K562 (cell line): ENCODE results near the gene TLDC2. TPM values are rescaled to one million over a fixed set of nuclear protein-coding genes. Genes with fewer than 3 reads are reported as not detected.

ENCODE experiments used
- ATAC-seq: fragments of 200-7000 bp; cut with Tn5 transposase; 3 replicates; pipeline ENCODE4 v1.9.1; 2020; ENCODE audit warnings: moderate library complexity
- Bru-seq: library from RNA; stranded (reverse); fragments of 400-500 nt; gene quantifications from one replicate; lab custom pipeline; 2021; lab: Mats Ljungman, UMichigan
- BruChase-seq, 2 experiments: library from RNA; stranded (reverse); fragments of 400-500 nt; gene quantifications; one replicate each; lab custom pipeline; 2021; lab: Mats Ljungman, UMichigan
- BruUV-seq: library from RNA; stranded (reverse); fragments of 400-500 nt; replicated peaks from 2 replicates; lab custom pipeline; 2021; lab: Mats Ljungman, UMichigan
- CTCF ChIA-PET: fragments of 300-600 bp; formaldehyde crosslinking; extraction: SDS; loops from one replicate; lab custom pipeline; 2021; ENCODE audit warnings: low intra/inter-chr PET ratio; lab: Yijun Ruan, JAX
- POLR2A ChIA-PET: fragments of 300-600, 350-650 bp; sonication (Branson Sonifier 250); formaldehyde crosslinking; extraction: SDS; loops from one replicate; lab custom pipeline; 2021; ENCODE audit warnings: antibody characterized with exemption, inconsistent platforms; lab: Yijun Ruan, JAX
- DNase-seq, 4 experiments: peaks; one replicate each; pipeline versions ENCODE4 v3.0.0 to v3.0.0-alpha.2; 2011 to 2018; ENCODE audit warnings: low spot score in 3 of 4, mixed read lengths in 3 of 4; ENCODE audit errors: extremely low read depth in 1 of 4
- FAIRE-seq: peaks from 2 replicates; lab custom pipeline; 2011; peaks lifted over from hg19 to GRCh38; lab: Jason Lieb, UNC
- H2AFZ ChIP-seq: 2 replicates; pipeline ENCODE4 v1.6.0; 2011; ENCODE audit warnings: low read depth, low read length, control low read depth, inconsistent platforms
- H3K27ac ChIP-seq: fragments of 200-600 bp; 3 replicates; pipeline ENCODE4 v1.8.0; 2011; ENCODE audit warnings: low read depth, mild to moderate bottlenecking, control low read depth, inconsistent platforms, low read length, moderate library complexity, mixed read lengths; ENCODE audit errors: extremely low read depth
- H3K27me3 ChIP-seq, 2 experiments: fragments of 300-600 bp in 1 of 2; 2 replicates in 1 of 2; 3 replicates in 1 of 2; pipeline versions ENCODE4 v1.6.0 to v1.8.0; 2011; ENCODE audit warnings: inconsistent platforms in 2 of 2, low read length in 2 of 2, mild to moderate bottlenecking in 1 of 2, mixed read lengths in 1 of 2, moderate library complexity in 1 of 2; ENCODE audit not compliant: control insufficient read depth in 2 of 2, insufficient read depth in 2 of 2
- H3K36me3 ChIP-seq: fragments of 300-600 bp; 3 replicates; pipeline ENCODE4 v1.8.0; 2011; ENCODE audit warnings: mild to moderate bottlenecking, low read length, inconsistent platforms; ENCODE audit not compliant: control insufficient read depth, insufficient read depth
- H3K4me1 ChIP-seq, 2 experiments: fragments of 200-600 bp in 1 of 2; replicated peaks in 1 of 2; 2 replicates in 1 of 2; 3 replicates in 1 of 2; pipeline versions ENCODE4 v1.5.1 to v1.8.0; 2011; ENCODE audit warnings: inconsistent platforms in 2 of 2, low read length in 2 of 2, mild to moderate bottlenecking in 1 of 2, mixed read lengths in 1 of 2, moderate library complexity in 1 of 2; ENCODE audit not compliant: control insufficient read depth in 2 of 2, insufficient read depth in 2 of 2
- H3K4me2 ChIP-seq: 2 replicates; pipeline ENCODE4 v1.6.1; 2011; ENCODE audit warnings: low read length, control low read depth, inconsistent platforms, mixed read lengths; ENCODE audit not compliant: insufficient read depth
- H3K4me3 ChIP-seq: fragments of 200-600 bp; sonication (generic), shearing (Covaris generic); 2 replicates; pipeline ENCODE4 v1.5.1; 2016; ENCODE audit warnings: control low read depth, inconsistent platforms
- H3K79me2 ChIP-seq: fragments of 200-600 bp; 3 replicates; pipeline ENCODE4 v1.8.0; 2011; ENCODE audit warnings: low read length, inconsistent platforms; ENCODE audit not compliant: control insufficient read depth, insufficient read depth
- H3K9ac ChIP-seq, 2 experiments: 2 replicates each; pipeline versions ENCODE4 v1.6.0 to v1.6.1; 2011; ENCODE audit warnings: low read depth in 2 of 2, low read length in 2 of 2, control low read depth in 1 of 2, inconsistent platforms in 1 of 2, mild to moderate bottlenecking in 1 of 2, mixed read lengths in 1 of 2; ENCODE audit not compliant: insufficient read depth in 1 of 2
- H3K9me1 ChIP-seq: one replicate; pipeline ENCODE4 v1.6.0; 2011; ENCODE audit warnings: inconsistent platforms, mild to moderate bottlenecking, low read length, moderate library complexity; ENCODE audit not compliant: control insufficient read depth, insufficient read depth
- H3K9me3 ChIP-seq: replicated peaks from 2 replicates; pipeline ENCODE4 v1.5.1; 2011; ENCODE audit warnings: low read depth, low read length, inconsistent platforms; ENCODE audit not compliant: control insufficient read depth, insufficient read depth
- H4K20me1 ChIP-seq: replicated peaks from 2 replicates; pipeline ENCODE4 v1.6.1; 2011; ENCODE audit warnings: low read length, inconsistent platforms, mixed read lengths; ENCODE audit not compliant: control insufficient read depth, insufficient read depth
- CC2D1A ChIP-seq: fragments of 450-650 bp; IDR thresholded peaks from 2 replicates; pipeline ENCODE4 v1.6.1; 2017; ENCODE audit warnings: mild to moderate bottlenecking
- NUFIP1 ChIP-seq: fragments of 450-650 bp; IDR thresholded peaks from 2 replicates; pipeline ENCODE4 v1.6.1; 2018; ENCODE audit not compliant: partially characterized antibody
- WGBS: fragments of 100-300 bp; shearing (Covaris generic); methylation state at CpG from one replicate; pipeline ENCODE4 v1.1.6; 2016; ENCODE audit warnings: low coverage, mixed read lengths; ENCODE audit not compliant: insufficient coverage; ENCODE audit errors: missing lambda C conversion rate; 5-methylcytosine and 5-hydroxymethylcytosine counted together
- in situ Hi-C: fragments of 300-500 bp; cut with MboI; formaldehyde crosslinking; loops from 4 replicates; pipeline ENCODE4 v1.15.0; 2018; ENCODE audit warnings: inconsistent platforms, mixed read lengths
- intact Hi-C: fragments of 100-400 bp; cut with micrococcal nuclease; formaldehyde crosslinking; loops from 2 replicates; pipeline ENCODE4 v1.14.2; 2022
- long read RNA-seq, 3 experiments: library from polyadenylated mRNA in 2 of 3; library from RNA in 1 of 3; unstranded in 2 of 3; stranded (forward) in 1 of 3; transcript quantifications; one replicate each; pipeline ENCODE4 v2.0.0, GENCODE V29; 2019 to 2022
- polyA minus RNA-seq, 3 experiments: library from RNA; depleted of rRNA, polyadenylated mRNA; stranded (reverse); fragments of >200 nt; gene quantifications; 2 replicates each; pipeline ENCODE4 v1.2.3, GENCODE V29; 2011
- polyA plus RNA-seq, 8 experiments: library from polyadenylated mRNA; depleted of rRNA in 4 of 8; stranded (reverse) in 5 of 8; unstranded in 3 of 8; fragments of >200 nt; fragmentation: Nextera tagmentation in 2 of 8; fragmentation: Illumina TruSeq in 1 of 8; extraction: Ambion mirVana in 2 of 8; extraction: Trizol in 1 of 8; gene quantifications; 2 replicates each; pipeline versions ENCODE4 v1.2.1 to v1.2.3, GENCODE V29; 2011 to 2014; ENCODE audit warnings: inconsistent platforms in 1 of 8, missing spikeins in 1 of 8
- total RNA-seq, 7 experiments: library from RNA; depleted of rRNA in 6 of 7; stranded (reverse); fragments of >200 nt in 6 of 7; fragmentation: Illumina TruSeq in 2 of 7; extraction: Trizol in 2 of 7; gene quantifications; 2 replicates each; pipeline versions ENCODE4 v1.2.1 to v1.2.3, GENCODE V29; 2011 to 2021; ENCODE audit warnings: low replicate concordance in 1 of 7
- TF ChIP-seq, protein P1 (sequence below): fragments of 450-650 bp; formaldehyde crosslinking; IDR thresholded peaks from 2 replicates; pipeline ENCODE4 v1.4.0; 2020; ENCODE audit warnings: mild to moderate bottlenecking, mixed read lengths

Gene TLDC2
- not detected in 2 replicates for total RNA-seq (2011; cell fraction: chromatin; rRNA removed; ENCODE audit: low replicate concordance)
- not detected in 2 replicates for total RNA-seq (2011; cell fraction: nucleolus; rRNA removed)
- not detected in 2 replicates for total RNA-seq (2011; cell fraction: nucleoplasm; rRNA removed)
- total RNA-seq (2014; rRNA removed) (not detected in 2 replicates), total RNA-seq (2014; rRNA removed; fragmentation: Illumina TruSeq; extraction: Trizol) (not detected in 2 replicates), total RNA-seq (2015; rRNA removed; fragmentation: Illumina TruSeq; extraction: Trizol) (not detected in 2 replicates), total RNA-seq (2021) (not detected in 2 replicates), polyA plus RNA-seq (2011; rRNA removed) (not detected in 2 replicates), polyA plus RNA-seq (2014; fragmentation: Illumina TruSeq; extraction: Trizol) (not detected in 2 replicates), polyA plus RNA-seq (2014; fragmentation: Nextera tagmentation; extraction: Ambion mirVana) (not detected), polyA plus RNA-seq (2014; rRNA removed) (not detected in 2 replicates), polyA minus RNA-seq (2011; rRNA and poly(A)+ RNA removed) (not detected in 2 replicates), Bru-seq, nascent RNA (percentile 5 among the genes with signal in this experiment), BruChase-seq, experiment 1, labeled RNA remaining after a 2-hour chase (not detected), BruChase-seq, experiment 2, labeled RNA remaining after a 6-hour chase (not detected)
- 0.04 TPM in 1 of 2 replicates, not detected in the other for polyA plus RNA-seq (2011; cell fraction: cytosol; rRNA removed)
- not detected in 2 replicates for polyA plus RNA-seq (2011; cell fraction: nucleus; rRNA removed)
- 0.15 and 0.17 TPM in 2 replicates for polyA plus RNA-seq (2012)
- not detected in 2 replicates for polyA minus RNA-seq (2011; cell fraction: cytosol; rRNA and poly(A)+ RNA removed)
- not detected in 2 replicates for polyA minus RNA-seq (2011; cell fraction: nucleus; rRNA and poly(A)+ RNA removed)
- long read RNA-seq, experiment 1, partial matches to known transcripts, result 0 of 2 reads
- long read RNA-seq, experiment 1, other reads (novel, unspliced or antisense), result 2 of 2 reads
- long read RNA-seq, experiment 2, result 0 reads
- long read RNA-seq, experiment 3, result 0 reads

DNA sequence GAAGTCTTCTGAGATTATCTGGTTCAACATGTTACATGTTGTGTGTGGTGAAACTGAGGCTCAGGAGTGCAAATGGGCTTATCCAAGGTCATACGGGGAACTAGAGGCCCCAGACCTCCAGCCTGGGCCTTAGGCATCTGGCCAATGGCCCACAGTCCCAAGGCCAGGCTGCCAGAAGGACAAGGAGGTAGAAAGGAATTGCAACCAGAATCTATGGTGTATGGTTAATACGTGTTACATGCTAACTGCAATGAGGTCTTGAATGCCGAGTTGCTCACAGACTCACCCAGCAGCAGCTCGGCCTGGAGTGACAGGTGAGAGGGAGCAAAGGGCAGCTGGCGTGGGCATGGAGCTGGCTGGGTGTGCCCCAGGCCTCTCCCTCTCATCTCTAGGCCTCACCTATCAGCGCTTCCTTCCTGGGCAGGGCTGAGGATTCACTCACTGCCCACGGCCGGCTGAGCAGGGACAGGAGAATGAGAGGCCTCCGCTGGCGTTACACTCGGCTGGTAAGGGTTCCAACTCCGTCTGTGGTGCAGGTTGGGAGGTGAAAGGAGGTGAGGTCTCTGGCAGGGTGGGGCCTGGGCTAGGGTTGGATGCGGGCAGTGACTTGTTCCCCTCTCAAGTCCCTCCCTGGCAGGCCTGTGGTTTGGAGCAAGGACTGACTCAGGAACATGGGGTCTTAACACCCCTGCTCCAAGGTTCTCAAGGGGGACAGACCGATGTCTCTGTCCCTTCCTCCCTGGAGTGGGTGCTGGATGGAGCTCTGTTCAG is at the start of gene TLDC2:
Gene TLDC2, plus strand, starts transcription at position 437 of the 771 bp plus-strand sequence. Its CDS starts 37 bp downstream, at position 474.
- intact Hi-C loops (no loop called here), in situ Hi-C loops (no loop called here)
- Histone ChIP-seq H2AFZ (no peak within 1 kb of the TSS), H3K9ac (peak within 1 kb of the TSS in 1 of 2 experiments; percentile 68; a peak in 2 of 4 replicates), H3K27me3 (peaks cover 0 to 19% of the 10 kb centered on the region in 2 experiments; a peak in 2 of 5 replicates), H3K4me3 (no peak within 1 kb of the TSS), H3K9me3 (no peaks in the 10 kb centered on the region), H3K4me2 (no peak within 1 kb of the TSS), H3K9me1 (no peaks in the 10 kb centered on the region), H3K36me3 (no peaks in the 10 kb centered on the region)
- no peak for ATAC-seq
- TF ChIP-seq NUFIP1, result no peak
- TF ChIP-seq, protein P1, sequence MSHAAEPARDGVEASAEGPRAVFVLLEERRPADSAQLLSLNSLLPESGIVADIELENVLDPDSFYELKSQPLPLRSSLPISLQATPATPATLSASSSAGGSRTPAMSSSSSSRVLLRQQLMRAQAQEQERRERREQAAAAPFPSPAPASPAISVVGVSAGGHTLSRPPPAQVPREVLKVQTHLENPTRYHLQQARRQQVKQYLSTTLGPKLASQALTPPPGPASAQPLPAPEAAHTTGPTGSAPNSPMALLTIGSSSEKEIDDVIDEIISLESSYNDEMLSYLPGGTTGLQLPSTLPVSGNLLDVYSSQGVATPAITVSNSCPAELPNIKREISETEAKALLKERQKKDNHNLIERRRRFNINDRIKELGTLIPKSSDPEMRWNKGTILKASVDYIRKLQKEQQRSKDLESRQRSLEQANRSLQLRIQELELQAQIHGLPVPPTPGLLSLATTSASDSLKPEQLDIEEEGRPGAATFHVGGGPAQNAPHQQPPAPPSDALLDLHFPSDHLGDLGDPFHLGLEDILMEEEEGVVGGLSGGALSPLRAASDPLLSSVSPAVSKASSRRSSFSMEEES (CRISPR knock-in tag), result no peak
- no peak for TF ChIP-seq CC2D1A
- TF ChIP-seq, all 486 proteins: peak for 0
- POLR2A ChIA-PET, result interaction anchor here (1.3 kb wide), 1 partner anchor 17 kb away, joined by 5 read pairs; no protein-coding TSS in a partner anchor
- no peak for DNase-seq
- no peak for FAIRE-seq
- no peak within 1 kb of the TSS for H3K27ac ChIP-seq
- peaks cover 17 to 28% of the 10 kb centered on the region in 2 experiments for H3K4me1 ChIP-seq
- H3K79me2 ChIP-seq, result no peaks in the 10 kb centered on the region
- WGBS, result 53% methylated on average over 14 of the region's 14 CpGs
- no peaks in the 10 kb centered on the region for H4K20me1 ChIP-seq
- BruUV-seq, result no TSS peak
- CTCF ChIA-PET, result no interaction called here
